Chondrocyte (in vitro differentiated cells): ENCODE measurements around the gene CHST11. TPM values are rescaled to one million over a fixed set of nuclear protein-coding genes. Genes with fewer than 3 reads are reported as not detected.

Experiments
- DNase-seq: peaks from one replicate; pipeline ENCODE4 v3.0.0; 2021; ENCODE audit warnings: mixed read lengths, low spot score
- H3K27ac Mint-ChIP-seq: one replicate; pipeline ENCODE4 v1.8.0; 2021; ENCODE audit warnings: mild to moderate bottlenecking, moderate library complexity, mixed read lengths; ENCODE audit not compliant: unreplicated experiment
- H3K27me3 Mint-ChIP-seq: 2 replicates; pipeline ENCODE4 v1.8.0; 2021; ENCODE audit warnings: low read depth, mixed read lengths
- H3K36me3 Mint-ChIP-seq: 2 replicates; pipeline ENCODE4 v1.8.0; 2021; ENCODE audit warnings: low read depth, mixed read lengths
- H3K4me1 Mint-ChIP-seq: 2 replicates; pipeline ENCODE4 v1.8.0; 2021; ENCODE audit warnings: low read depth, mild to moderate bottlenecking, mixed read lengths
- H3K4me3 Mint-ChIP-seq: one replicate; pipeline ENCODE4 v1.8.0; 2021; ENCODE audit warnings: mild to moderate bottlenecking, moderate library complexity, mixed read lengths; ENCODE audit not compliant: unreplicated experiment
- H3K9me3 Mint-ChIP-seq: 2 replicates; pipeline ENCODE4 v1.8.0; 2021; ENCODE audit warnings: low read depth, mixed read lengths
- CTCF ChIP-seq: fragments of 200-600 bp; sonication (generic); IDR thresholded peaks from 2 replicates; pipeline ENCODE4 v1.5.0; 2021; ENCODE audit warnings: antibody characterized with exemption, mild to moderate bottlenecking, moderate library complexity
- total RNA-seq: library from RNA; stranded (reverse); gene quantifications from 3 replicates; pipeline ENCODE4 v1.2.1, GENCODE V29; 2021

CHST11 gene
- total RNA-seq, 1 donor from 2014 or later = 6.2 TPM

DNA sequence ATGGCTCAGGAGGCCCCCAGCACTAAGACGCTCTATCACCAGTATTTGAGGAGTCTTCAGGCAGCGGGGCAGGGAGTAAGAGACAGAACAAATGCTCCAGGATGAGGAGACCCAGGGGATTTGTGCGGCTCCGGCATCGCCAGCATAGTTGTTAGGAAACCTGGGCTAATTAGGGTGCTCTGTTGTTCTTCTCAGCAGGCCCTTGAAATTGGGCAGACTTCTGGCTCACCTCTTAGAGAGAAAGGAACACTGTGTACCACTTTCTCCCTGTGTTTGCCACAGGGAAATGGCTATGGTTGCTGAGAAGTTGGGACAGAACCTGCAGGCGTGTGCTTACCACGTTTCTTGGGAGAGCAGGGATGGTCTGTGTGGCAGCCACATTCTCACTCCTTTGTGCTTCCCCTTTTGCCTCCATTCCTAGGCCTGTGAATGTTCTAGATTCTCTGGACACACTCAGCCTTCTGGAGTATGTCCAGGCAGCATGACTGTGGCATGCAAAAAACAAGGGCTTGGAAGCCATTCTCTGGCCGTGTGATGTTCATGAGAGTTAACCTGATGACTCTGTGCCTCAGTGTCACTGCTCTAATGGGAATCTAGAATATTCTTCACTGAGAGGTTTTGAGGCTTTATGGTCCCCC, 109.0 kb downstream of the CHST11 start:
- H3K27ac Mint-ChIP-seq = no peak overlapping the region
- DNase-seq = no peak
- H3K36me3 Mint-ChIP-seq = peaks cover 2% of the 10 kb centered on the region
- H3K4me1 Mint-ChIP-seq = no peaks in the 10 kb centered on the region
- H3K4me3 Mint-ChIP-seq = no peak overlapping the region
- H3K9me3 Mint-ChIP-seq = peaks cover 3% of the 10 kb centered on the region
- H3K27me3 Mint-ChIP-seq = no peaks in the 10 kb centered on the region
- no peak for TF ChIP-seq CTCF

DNA sequence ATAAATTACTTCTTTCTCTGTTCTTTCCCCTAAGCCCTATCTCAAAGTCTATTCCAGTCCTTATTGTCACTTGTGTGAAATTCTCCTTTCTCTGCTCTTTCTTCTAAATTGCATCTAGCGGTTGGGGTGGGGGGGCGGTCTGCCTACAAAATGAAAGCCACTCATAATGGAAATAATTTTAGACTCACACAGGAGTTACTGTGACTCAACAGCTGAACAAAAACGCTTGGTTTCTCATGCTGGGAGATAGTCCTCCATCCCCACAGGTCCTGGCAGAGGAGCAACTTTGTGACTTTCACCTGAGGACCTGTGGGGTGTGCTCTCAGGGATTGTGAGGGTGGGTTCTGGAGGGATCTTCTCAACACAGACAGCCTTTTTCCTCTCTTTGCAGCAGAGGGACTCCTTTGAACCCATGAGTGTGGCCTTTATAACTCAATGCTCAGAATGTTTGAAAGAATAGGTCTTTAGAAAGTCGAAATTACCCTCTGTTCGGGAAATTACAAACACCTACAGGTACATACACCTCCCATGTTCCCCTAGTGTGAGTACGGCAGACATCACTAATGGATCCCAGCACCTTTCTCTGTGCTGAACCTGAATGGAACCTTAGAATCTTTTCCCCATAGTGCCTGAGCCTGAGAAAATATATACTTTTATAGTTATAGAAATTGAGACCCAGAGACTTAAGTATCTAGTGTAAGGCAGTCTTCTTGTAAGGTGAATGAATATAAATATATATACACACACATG, 109.7 kb downstream of the CHST11 start:
- H3K27ac Mint-ChIP-seq = no peak overlapping the region
- no peaks in the 10 kb centered on the region for H3K27me3 Mint-ChIP-seq
- no peaks in the 10 kb centered on the region for H3K4me1 Mint-ChIP-seq
- peaks cover 3% of the 10 kb centered on the region for H3K9me3 Mint-ChIP-seq
- no peak overlapping the region for H3K4me3 Mint-ChIP-seq
- H3K36me3 Mint-ChIP-seq = peaks cover 2% of the 10 kb centered on the region
- no peak for TF ChIP-seq CTCF
- no peak for DNase-seq

- H3K27me3 Mint-ChIP-seq = no peaks in the 10 kb centered on the region
- H3K4me3 Mint-ChIP-seq = no peak overlapping the region
- no peak for TF ChIP-seq CTCF
- H3K27ac Mint-ChIP-seq = no peak overlapping the region
- peaks cover 3% of the 10 kb centered on the region for H3K9me3 Mint-ChIP-seq
- DNase-seq = no peak
- peaks cover 2% of the 10 kb centered on the region for H3K36me3 Mint-ChIP-seq
- H3K4me1 Mint-ChIP-seq = no peaks in the 10 kb centered on the region
Observed at GRCh38 chr12:104567832-104568486, 111.2 kb downstream of the CHST11 start.

- peaks cover 3% of the 10 kb centered on the region for H3K9me3 Mint-ChIP-seq
- H3K4me1 Mint-ChIP-seq = no peaks in the 10 kb centered on the region
- H3K4me3 Mint-ChIP-seq = no peak overlapping the region
- no peaks in the 10 kb centered on the region for H3K27me3 Mint-ChIP-seq
- no peak for TF ChIP-seq CTCF
- H3K36me3 Mint-ChIP-seq = peaks cover 2% of the 10 kb centered on the region
- no peak for DNase-seq
- H3K27ac Mint-ChIP-seq = no peak overlapping the region
Observed at GRCh38 chr12:104568487-104568868, 111.7 kb downstream of the CHST11 start.

- TF ChIP-seq CTCF = no peak
- DNase-seq = no peak
- Mint-ChIP-seq H3K9me3 (peaks cover 3% of the 10 kb centered on the region), H3K27ac (no peak overlapping the region), H3K4me1 (no peaks in the 10 kb centered on the region), H3K4me3 (no peak overlapping the region), H3K27me3 (no peaks in the 10 kb centered on the region), H3K36me3 (peaks cover 2% of the 10 kb centered on the region)
Observed at GRCh38 chr12:104568935-104569334, 112.2 kb downstream of the CHST11 start.
